ENCODE data around the gene CPZ.

GRCh38 chr4:8609824-8610350, 17.3 kb downstream of the CPZ start:
- TF ChIP-seq CTCF (IDR thresholded peaks at IDR 0.05): no peak
- no peak for TF ChIP-seq POLR2A (IDR thresholded peaks at IDR 0.05)

All from Peyer's patch (tissue), 4 donors.